ENCODE data around the gene EIF2B2. TPM values are rescaled to one million over a fixed set of nuclear protein-coding genes. Genes with fewer than 3 reads are reported as not detected.

EIF2B2 gene
- total and polyA plus RNA-seq, 3 donors from 2014 or later: 39.4 to 124 (median 40.4) TPM

- WGBS, 2 donors: 43 to 70% methylated on average over 8 to 9 of the region's 9 CpGs
- no peak overlapping the region for H3K27ac ChIP-seq
Observed at GRCh38 chr14:74963705-74964271, 38.9 kb upstream of the EIF2B2 start.

GRCh38 chr14:74964787-74965485 lies 37.8 kb upstream of the EIF2B2 start:
- DNase-seq: no peak
- Histone ChIP-seq H3K36me3 (ENCODE audit: low read depth, missing control alignments) (no peaks in the 10 kb centered on the region), H3K9me3 (no peaks in the 10 kb centered on the region), H3K4me3 (no peak overlapping the region), H3K27ac (no peak overlapping the region), H3K27me3 (no peaks in the 10 kb centered on the region), H3K4me1 (no peaks in the 10 kb centered on the region)
- intact Hi-C loops (cut with DNase I; ENCODE audit: low total_unique reads): no loop called here
- WGBS, 2 donors: 61 to 77% methylated on average over 4 of the region's 4 CpGs
- TF ChIP-seq POLR2A (IDR thresholded peaks at IDR 0.05): no peak
- no peak for TF ChIP-seq CTCF (IDR thresholded peaks at IDR 0.05)

More at GRCh38 chr14:74963705-74964271, 38.9 kb upstream of the EIF2B2 start:
- TF ChIP-seq CTCF (IDR thresholded peaks at IDR 0.05) (no peak), POLR2A (IDR thresholded peaks at IDR 0.05) (no peak)
- H3K9me3 ChIP-seq: no peaks in the 10 kb centered on the region
- DNase-seq: no peak
- no peak overlapping the region for H3K4me3 ChIP-seq
- no peaks in the 10 kb centered on the region for H3K27me3 ChIP-seq
- intact Hi-C loops (cut with DNase I; ENCODE audit: low total_unique reads): no loop called here
- no peaks in the 10 kb centered on the region for H3K4me1 ChIP-seq
- H3K36me3 ChIP-seq (ENCODE audit: low read depth, missing control alignments): no peaks in the 10 kb centered on the region

- Histone ChIP-seq H3K27ac (no peak overlapping the region), H3K9me3 (no peaks in the 10 kb centered on the region), H3K4me1 (no peaks in the 10 kb centered on the region), H3K27me3 (no peaks in the 10 kb centered on the region), H3K4me3 (no peak overlapping the region), H3K36me3 (ENCODE audit: low read depth, missing control alignments) (no peaks in the 10 kb centered on the region)
- 68 to 76% methylated on average over 5 of the region's 5 CpGs for WGBS, 2 donors
- intact Hi-C loops (cut with DNase I; ENCODE audit: low total_unique reads): no loop called here
- DNase-seq: no peak
- TF ChIP-seq POLR2A (IDR thresholded peaks at IDR 0.05) (no peak), CTCF (IDR thresholded peaks at IDR 0.05) (no peak)
Observed at GRCh38 chr14:74965486-74966153, 37.1 kb upstream of the EIF2B2 start.

- no peak overlapping the region for H3K4me3 ChIP-seq
- H3K27ac ChIP-seq: no peak overlapping the region
- H3K4me1 ChIP-seq: no peaks in the 10 kb centered on the region
- no peaks in the 10 kb centered on the region for H3K27me3 ChIP-seq
- intact Hi-C loops (cut with DNase I; ENCODE audit: low total_unique reads): no loop called here
- TF ChIP-seq CTCF (IDR thresholded peaks at IDR 0.05) (no peak), POLR2A (IDR thresholded peaks at IDR 0.05) (no peak)
- H3K36me3 ChIP-seq (ENCODE audit: low read depth, missing control alignments): no peaks in the 10 kb centered on the region
- H3K9me3 ChIP-seq: no peaks in the 10 kb centered on the region
- no peak for DNase-seq
- WGBS, 2 donors: 96 to 97% methylated on average over 1 of the region's 1 CpG
Observed at GRCh38 chr14:74968811-74969210, 33.9 kb upstream of the EIF2B2 start.
